Measurements from ENCODE around the gene PKP2.

DNA sequence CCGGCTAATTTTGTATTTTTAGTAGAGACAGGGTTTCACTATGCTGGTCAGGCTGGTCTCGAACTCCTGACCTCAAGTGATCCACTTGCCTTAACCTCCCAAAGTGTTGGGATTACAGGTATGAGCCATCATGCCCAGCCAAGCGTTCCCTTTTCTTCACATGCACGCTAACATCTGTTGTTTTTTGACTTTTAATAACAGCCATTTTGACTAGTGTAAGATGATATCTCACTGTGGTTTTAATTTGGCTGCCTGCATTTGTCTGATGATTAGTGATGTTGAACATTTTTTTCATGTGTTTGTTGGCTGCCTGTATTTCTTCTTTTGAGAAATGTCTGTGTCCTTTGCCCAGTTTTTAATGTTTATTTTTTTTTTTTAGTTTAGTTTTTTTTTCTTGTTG, 130.7 kb downstream of the PKP2 start:
- TF ChIP-seq CTCF (conservative IDR thresholded peaks at IDR 0.05 in 1 of 2, IDR thresholded peaks at IDR 0.05 in 1 of 2; ENCODE audit: low read depth in 1 of 2, low read length in 2 of 2) (no peak), EZH2 (IDR thresholded peaks at IDR 0.05; ENCODE audit: low read length, missing control alignments) (no peak)

All from fibroblast of lung (primary cell).